Naive thymus-derived CD4-positive, alpha-beta T cell (primary cell): ENCODE measurements around the gene DLG2. TPM values are rescaled to one million over a fixed set of nuclear protein-coding genes. Genes with fewer than 3 reads are reported as not detected.
"Not testable (repeated sequence)": the region's sequence is repeated elsewhere in the genome, so short reads cannot be mapped to it uniquely, and the experiment has no call there.

Experiments
- ATAC-seq: fragments of 150-1000 bp; cut with Tn5 transposase; 2 replicates; pipeline ENCODE4 v1.10.0; 2021; ENCODE audit warnings: mild to moderate bottlenecking, moderate library complexity
- CTCF ChIA-PET: fragments of 350-600 bp; sonication (Branson Sonifier 250); formaldehyde crosslinking; loops from one replicate; lab custom pipeline; 2021; ENCODE audit warnings: antibody characterized with exemption; lab: Charles Lee
- POLR2A ChIA-PET: fragments of 350-600 bp; sonication (Branson Sonifier 250); formaldehyde crosslinking; loops from one replicate; lab custom pipeline; 2021; ENCODE audit warnings: antibody characterized with exemption, inconsistent platforms; lab: Charles Lee
- DNase-seq, 9 donors: peaks; one replicate each; pipeline versions ENCODE4 v3.0.0 to v3.0.0-alpha.2; 2020 to 2022; ENCODE audit warnings: mixed read lengths in 1 of 9
- H3K27ac ChIP-seq: one replicate; pipeline ENCODE4 v1.7.0; 2013; ENCODE audit warnings: mild to moderate bottlenecking, low read depth, low read length, moderate library complexity
- H3K27me3 ChIP-seq, 2 donors: one replicate each; pipeline ENCODE4 v1.7.0; 2013; ENCODE audit warnings: low read length in 2 of 2, mild to moderate bottlenecking in 2 of 2, moderate library complexity in 2 of 2; ENCODE audit not compliant: control insufficient read depth in 2 of 2, insufficient read depth in 2 of 2
- H3K36me3 ChIP-seq, 3 experiments: 1 replicate in 2 of 3; 2 replicates in 1 of 3; pipeline ENCODE4 v1.7.0; 2013; ENCODE audit warnings: low read length in 3 of 3, mild to moderate bottlenecking in 3 of 3, moderate library complexity in 1 of 3; ENCODE audit not compliant: insufficient read depth in 3 of 3, control insufficient read depth in 2 of 3
- H3K4me1 ChIP-seq, 2 donors: one replicate each; pipeline ENCODE4 v1.7.0; 2013; ENCODE audit warnings: low read length in 2 of 2, mild to moderate bottlenecking in 2 of 2, moderate library complexity in 1 of 2; ENCODE audit not compliant: control insufficient read depth in 2 of 2, insufficient read depth in 2 of 2
- H3K4me3 ChIP-seq: 2 replicates; pipeline ENCODE4 v1.7.0; 2013; ENCODE audit warnings: mild to moderate bottlenecking, low read length
- H3K9me3 ChIP-seq, 3 experiments: 1 replicate in 2 of 3; 2 replicates in 1 of 3; pipeline ENCODE4 v1.7.0; 2013; ENCODE audit warnings: low read length in 3 of 3; ENCODE audit not compliant: control insufficient read depth in 2 of 3
- H3K27ac Mint-ChIP-seq, 9 donors: one replicate each; pipeline ENCODE4 v1.8.0; 2020 to 2022; ENCODE audit warnings: mixed read lengths in 9 of 9, mild to moderate bottlenecking in 8 of 9, moderate library complexity in 5 of 9, inconsistent platforms in 2 of 9
- H3K27me3 Mint-ChIP-seq, 5 donors: one replicate each; pipeline ENCODE4 v1.8.0; 2021 to 2022; ENCODE audit warnings: mixed read lengths in 5 of 5, mild to moderate bottlenecking in 1 of 5
- H3K36me3 Mint-ChIP-seq, 5 donors: one replicate each; pipeline ENCODE4 v1.8.0; 2020 to 2022; ENCODE audit warnings: mixed read lengths in 5 of 5, mild to moderate bottlenecking in 3 of 5, inconsistent platforms in 1 of 5
- H3K4me1 Mint-ChIP-seq, 7 donors: one replicate each; pipeline ENCODE4 v1.8.0; 2020 to 2022; ENCODE audit warnings: mixed read lengths in 7 of 7, mild to moderate bottlenecking in 3 of 7, inconsistent platforms in 1 of 7
- H3K4me3 Mint-ChIP-seq, 10 donors: one replicate each; pipeline ENCODE4 v1.8.0; 2020 to 2022; ENCODE audit warnings: mild to moderate bottlenecking in 10 of 10, mixed read lengths in 10 of 10, moderate library complexity in 6 of 10, inconsistent platforms in 2 of 10
- H3K9me3 Mint-ChIP-seq, 11 donors: one replicate each; pipeline ENCODE4 v1.8.0; 2020 to 2022; ENCODE audit warnings: mixed read lengths in 11 of 11, mild to moderate bottlenecking in 4 of 11, inconsistent platforms in 1 of 11, moderate library complexity in 1 of 11
- intact Hi-C, 2 donors: fragments of 100-400 bp; cut with micrococcal nuclease; formaldehyde crosslinking; loops; one replicate each; pipeline ENCODE4 v1.15.1; 2023
- polyA plus RNA-seq, 2 donors: library from polyadenylated mRNA; unstranded; fragments of 300-500 nt; fragmentation: Illumina TruSeq; gene quantifications; one replicate each; pipeline ENCODE4 v1.2.3, GENCODE V29; 2021
- total RNA-seq, 6 experiments: library from RNA in 5 of 6; stranded (reverse) in 5 of 6; gene quantifications; 1 replicate in 5 of 6; 2 replicates in 1 of 6; pipeline ENCODE4 v1.2.3 and lab custom pipeline; 2021 to 2026

DLG2 gene
- total and polyA plus RNA-seq, 7 experiments from 2014 or later: 0.64 to 6.1 (median 3.7) TPM

DNA sequence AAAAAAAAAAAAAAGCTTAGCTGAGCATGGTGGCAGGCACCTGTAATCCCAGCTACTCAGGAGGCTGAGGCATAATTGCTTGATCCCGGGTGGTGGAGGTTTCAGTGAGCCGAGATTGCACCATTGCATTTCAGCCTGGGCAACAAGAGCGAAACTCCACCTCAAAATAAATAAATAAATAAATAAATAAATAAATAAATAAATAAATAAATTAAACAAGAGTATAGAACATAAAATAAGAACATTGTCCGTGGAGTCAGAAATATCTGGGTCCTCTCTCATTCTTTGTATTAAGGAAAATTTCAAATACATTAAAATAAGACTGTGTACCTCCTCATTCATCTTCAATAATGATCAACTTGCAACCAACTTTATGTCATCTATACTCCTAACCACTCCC is 843.0 kb downstream of the DLG2 start:
- peaks cover 0 to 43% (median 9%) of the 10 kb centered on the region in 11 donors for H3K9me3 Mint-ChIP-seq
- H3K9me3 ChIP-seq, H3K27ac ChIP-seq, H3K4me1 ChIP-seq, intact Hi-C loops, H3K4me3 ChIP-seq, ATAC-seq, H3K27ac Mint-ChIP-seq, H3K27me3 Mint-ChIP-seq, CTCF ChIA-PET, H3K4me3 Mint-ChIP-seq, H3K4me1 Mint-ChIP-seq, H3K36me3 ChIP-seq, H3K27me3 ChIP-seq, H3K36me3 Mint-ChIP-seq, DNase-seq: not testable (repeated sequence)
- POLR2A ChIA-PET: interaction anchor here (0.6 kb wide), 1 partner anchor 899 kb away, joined by 4 read pairs; no protein-coding TSS in a partner anchor

DNA sequence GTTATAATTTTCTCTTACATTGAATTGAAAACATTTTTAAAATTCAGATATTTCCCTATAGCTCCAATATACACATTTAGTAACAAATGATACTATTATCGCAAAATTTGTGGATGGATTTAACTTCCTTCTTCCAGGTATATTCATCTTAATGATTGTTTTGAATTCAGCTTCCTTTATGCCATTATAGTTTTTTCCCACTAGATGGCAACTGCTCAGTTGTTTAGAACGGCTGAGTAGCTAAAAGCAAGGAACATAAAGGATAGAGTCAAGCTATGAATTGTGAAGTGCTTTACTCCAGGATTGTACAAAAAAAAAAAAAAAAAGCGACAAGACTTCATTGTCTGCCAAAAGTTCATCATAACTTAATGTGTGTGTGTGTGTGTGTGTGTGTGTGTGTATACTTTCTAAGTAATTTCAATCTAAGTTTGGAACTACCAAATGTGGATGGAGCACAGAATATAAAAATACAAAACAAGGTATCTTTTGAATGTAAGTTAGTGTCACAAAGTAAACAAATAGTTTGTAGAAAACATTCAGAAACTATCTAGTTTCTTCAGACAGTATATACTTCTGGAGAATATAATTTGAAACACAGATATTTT is 846.4 kb downstream of the DLG2 start:
- no peak overlapping the region for H3K27ac Mint-ChIP-seq
- H3K27me3 Mint-ChIP-seq: no peaks in the 10 kb centered on the region
- intact Hi-C loops: no loop called here
- POLR2A ChIA-PET: interaction anchor here (0.6 kb wide), 1 partner anchor 60 kb away, joined by 3 read pairs; no protein-coding TSS in a partner anchor
- CTCF ChIA-PET: no interaction called here
- no peaks in the 10 kb centered on the region for H3K4me1 Mint-ChIP-seq
- ATAC-seq: no peak
- no peaks in the 10 kb centered on the region for H3K4me1 ChIP-seq
- H3K4me3 ChIP-seq: no peak overlapping the region
- H3K36me3 ChIP-seq: no peaks in the 10 kb centered on the region
- H3K9me3 Mint-ChIP-seq: peaks cover 2 to 54% (median 17%) of the 10 kb centered on the region in 11 donors
- no peak for DNase-seq
- H3K9me3 ChIP-seq: no peaks in the 10 kb centered on the region
- H3K27me3 ChIP-seq: no peaks in the 10 kb centered on the region
- no peak overlapping the region for H3K4me3 Mint-ChIP-seq
- no peak overlapping the region for H3K27ac ChIP-seq
- peaks cover 0 to 5% (median 0%) of the 10 kb centered on the region in 5 donors for H3K36me3 Mint-ChIP-seq

DNA sequence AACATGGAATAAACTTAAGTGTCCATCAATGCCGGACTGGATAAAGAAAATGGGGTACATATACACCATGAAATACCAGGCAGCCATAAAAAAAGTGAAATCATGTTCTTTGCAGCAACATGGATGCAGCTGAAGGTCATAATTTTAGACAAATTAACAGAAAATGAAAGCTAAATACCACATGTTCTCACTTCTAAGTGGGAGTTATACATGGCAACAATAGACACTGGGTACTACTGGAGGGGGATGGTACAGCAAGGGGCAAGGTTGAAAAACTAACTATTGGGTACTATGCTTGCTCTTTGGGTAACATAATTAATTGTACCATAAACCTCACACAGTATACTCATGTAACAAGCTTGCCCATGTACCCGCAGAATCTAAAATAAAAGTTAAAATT is 851.6 kb downstream of the DLG2 start:
- intact Hi-C loops: no loop called here
- H3K4me3 ChIP-seq: no peak overlapping the region
- H3K36me3 ChIP-seq: no peaks in the 10 kb centered on the region
- Mint-ChIP-seq H3K4me3 (no peak overlapping the region), H3K36me3 (peaks cover 0 to 7% (median 4%) of the 10 kb centered on the region in 5 donors), H3K27ac (no peak overlapping the region), H3K4me1 (no peaks in the 10 kb centered on the region), H3K9me3 (peaks cover 14 to 83% (median 29%) of the 10 kb centered on the region in 11 donors), H3K27me3 (no peaks in the 10 kb centered on the region)
- H3K27me3 ChIP-seq: no peaks in the 10 kb centered on the region
- POLR2A ChIA-PET: no interaction called here
- CTCF ChIA-PET: no interaction called here
- ATAC-seq: no peak
- H3K27ac ChIP-seq: no peak overlapping the region
- H3K9me3 ChIP-seq: peaks cover 0 to 5% (median 0%) of the 10 kb centered on the region in 3 experiments
- H3K4me1 ChIP-seq: no peaks in the 10 kb centered on the region
- no peak for DNase-seq

DNA sequence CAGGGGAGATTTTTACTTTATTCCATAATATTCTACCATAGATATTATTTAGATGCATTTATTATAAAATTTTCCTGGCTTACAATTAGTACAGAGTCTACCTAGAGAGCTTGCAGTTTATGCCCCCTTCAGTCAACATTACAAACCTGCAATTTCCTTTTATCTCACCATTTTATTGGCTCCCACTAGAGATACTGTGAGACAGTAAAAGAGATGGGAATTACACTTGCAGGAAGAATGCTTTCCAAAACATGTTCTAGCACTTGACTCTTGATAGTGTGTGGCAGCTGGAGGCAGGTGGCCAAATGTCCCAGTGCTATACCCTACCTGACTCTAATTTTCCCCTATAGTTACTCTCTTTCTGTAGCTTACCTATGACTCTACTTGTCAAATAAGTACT is 863.2 kb downstream of the DLG2 start:
- POLR2A ChIA-PET: interaction anchor here (0.5 kb wide), 1 partner anchor 790 kb away, joined by 3 read pairs; no protein-coding TSS in a partner anchor
- Histone ChIP-seq H3K27ac (no peak overlapping the region), H3K4me3 (no peak overlapping the region), H3K27me3 (no peaks in the 10 kb centered on the region), H3K9me3 (no peaks in the 10 kb centered on the region), H3K36me3 (no peaks in the 10 kb centered on the region), H3K4me1 (no peaks in the 10 kb centered on the region)
- DNase-seq: no peak
- CTCF ChIA-PET: no interaction called here
- Mint-ChIP-seq H3K27ac (no peak overlapping the region), H3K9me3 (peaks cover 0 to 25% (median 7%) of the 10 kb centered on the region in 11 donors), H3K4me1 (no peaks in the 10 kb centered on the region), H3K36me3 (peaks cover 0 to 3% (median 0%) of the 10 kb centered on the region in 5 donors), H3K4me3 (no peak overlapping the region), H3K27me3 (no peaks in the 10 kb centered on the region)
- no peak for ATAC-seq
- intact Hi-C loops: no loop called here

DNA sequence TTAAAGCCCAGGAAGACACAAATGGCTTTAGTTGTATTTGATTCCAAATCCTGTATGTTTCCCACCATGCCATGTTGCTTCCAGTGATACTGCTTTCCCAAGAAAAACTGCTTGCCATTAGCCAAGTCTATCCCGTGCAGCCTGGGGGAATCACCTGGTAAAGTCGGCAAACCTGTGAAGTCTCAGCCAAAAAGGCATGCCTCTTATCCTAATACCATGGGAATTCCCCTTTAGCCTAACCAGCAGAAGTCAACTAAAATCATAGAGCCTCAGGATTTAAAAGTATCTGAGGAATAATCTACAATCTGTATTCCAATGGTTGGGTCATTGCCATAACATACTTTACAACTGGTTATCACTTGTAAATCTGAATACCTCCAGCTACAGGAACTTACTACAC is 869.4 kb downstream of the DLG2 start:
- H3K27ac ChIP-seq: no peak overlapping the region
- H3K4me1 ChIP-seq: no peaks in the 10 kb centered on the region
- ATAC-seq (no peak), DNase-seq (no peak)
- Mint-ChIP-seq H3K4me1 (no peaks in the 10 kb centered on the region), H3K9me3 (peaks cover 0 to 29% (median 11%) of the 10 kb centered on the region in 11 donors), H3K27me3 (no peaks in the 10 kb centered on the region), H3K36me3 (peaks cover 0 to 3% (median 0%) of the 10 kb centered on the region in 5 donors), H3K4me3 (no peak overlapping the region), H3K27ac (no peak overlapping the region)
- no peak overlapping the region for H3K4me3 ChIP-seq
- no peaks in the 10 kb centered on the region for H3K27me3 ChIP-seq
- no peaks in the 10 kb centered on the region for H3K9me3 ChIP-seq
- intact Hi-C loops: no loop called here
- ChIA-PET POLR2A (no interaction called here), CTCF (no interaction called here)
- no peaks in the 10 kb centered on the region for H3K36me3 ChIP-seq

DNA sequence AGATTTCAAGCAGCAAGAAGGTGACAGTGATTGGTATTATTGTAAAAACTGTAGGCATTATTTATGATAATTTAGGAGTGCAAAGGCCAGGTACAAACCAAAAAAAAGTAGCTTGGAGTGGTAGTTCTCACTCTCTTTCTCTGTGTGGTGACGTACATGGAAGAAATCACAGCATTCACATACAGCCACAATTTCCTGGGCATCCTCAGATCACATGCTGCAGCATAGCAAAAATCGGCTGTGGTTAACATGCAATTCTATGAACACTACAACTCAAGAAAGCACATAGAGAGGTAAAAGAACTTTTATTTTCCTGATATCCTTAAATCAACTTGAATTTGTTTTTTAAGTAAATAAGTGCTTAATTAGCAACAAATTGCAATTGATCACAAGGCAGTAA is 875.8 kb downstream of the DLG2 start:
- peaks cover 0 to 17% (median 5%) of the 10 kb centered on the region in 7 donors for H3K4me1 Mint-ChIP-seq
- Histone ChIP-seq H3K27me3 (no peaks in the 10 kb centered on the region), H3K4me3 (no peak overlapping the region), H3K4me1 (no peaks in the 10 kb centered on the region), H3K36me3 (no peaks in the 10 kb centered on the region), H3K9me3 (no peaks in the 10 kb centered on the region), H3K27ac (no peak overlapping the region)
- CTCF ChIA-PET: no interaction called here
- no peak overlapping the region for H3K4me3 Mint-ChIP-seq
- DNase-seq (peak in 4 of 9 donors; percentile 12 to 38 (median 18)), ATAC-seq (no peak)
- intact Hi-C loops: no loop called here
- H3K27ac Mint-ChIP-seq: no peak overlapping the region
- H3K36me3 Mint-ChIP-seq: peaks cover 0 to 3% (median 0%) of the 10 kb centered on the region in 5 donors
- H3K9me3 Mint-ChIP-seq: peaks cover 0 to 31% (median 9%) of the 10 kb centered on the region in 11 donors
- H3K27me3 Mint-ChIP-seq: no peaks in the 10 kb centered on the region
- POLR2A ChIA-PET: no interaction called here

DNA sequence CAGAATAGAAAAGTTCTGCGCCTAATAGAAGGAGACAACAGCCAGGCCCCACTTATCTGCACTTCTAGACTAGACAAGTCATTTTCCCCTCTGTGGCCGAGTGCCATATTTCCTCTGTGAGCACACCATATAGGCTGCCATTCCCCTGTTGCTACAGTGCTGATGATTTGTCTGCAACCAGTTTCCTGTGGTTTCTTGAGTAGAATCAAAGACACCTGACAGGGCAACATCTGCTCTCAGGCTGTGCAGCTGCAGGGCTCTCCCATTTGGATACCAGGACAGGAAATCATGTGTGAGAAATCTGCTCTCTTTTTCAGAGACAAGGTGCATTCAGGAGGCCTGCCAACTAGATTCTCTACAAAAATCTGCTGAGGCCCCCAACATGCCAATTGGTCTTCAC is 879.3 kb downstream of the DLG2 start:
- Mint-ChIP-seq H3K4me3 (peak overlapping the region in 1 of 10 donors; percentile 12), H3K27ac (peak overlapping the region in 4 of 9 donors; percentile 3 to 71 (median 16)), H3K36me3 (peaks cover 0 to 1% (median 0%) of the 10 kb centered on the region in 5 donors), H3K9me3 (peaks cover 2 to 30% (median 6%) of the 10 kb centered on the region in 11 donors), H3K4me1 (peaks cover 0 to 17% (median 5%) of the 10 kb centered on the region in 7 donors), H3K27me3 (no peaks in the 10 kb centered on the region)
- no peaks in the 10 kb centered on the region for H3K27me3 ChIP-seq
- no peaks in the 10 kb centered on the region for H3K4me1 ChIP-seq
- peak in 6 of 9 donors; percentile 1 to 31 (median 14) for DNase-seq
- no peaks in the 10 kb centered on the region for H3K36me3 ChIP-seq
- intact Hi-C loops: no loop called here
- ChIA-PET CTCF (no interaction called here), POLR2A (interaction anchor here (1.7 kb wide), 1 partner anchor 27 kb away, joined by 4 read pairs; no protein-coding TSS in a partner anchor)
- no peak for ATAC-seq
- no peak overlapping the region for H3K27ac ChIP-seq
- no peak overlapping the region for H3K4me3 ChIP-seq
- no peaks in the 10 kb centered on the region for H3K9me3 ChIP-seq
